GM18868 (cell line): Measurements from ENCODE around the gene CLIC4.
"Not testable (repeated sequence)": the region's sequence is repeated elsewhere in the genome, so short reads cannot be mapped to it uniquely, and the experiment has no call there.

Source experiments
- ATAC-seq: cut with Tn5 transposase; IDR thresholded peaks from one replicate; pipeline ENCODE4 v1.9.1; 2021; ENCODE audit warnings: mild to moderate bottlenecking, moderate library complexity; ENCODE audit not compliant: unreplicated experiment

Gene CLIC4

GRCh38 chr1:24744911-24745710 lies at the start of gene CLIC4:
TSS of gene CLIC4 (plus strand) at chr1:24745447. CDS start at chr1:24745554, 107 bp downstream.
- peak; percentile 71 for ATAC-seq

GRCh38 chr1:24696041-24696755 lies 49.0 kb upstream of the CLIC4 start:
- no peak for ATAC-seq

DNA sequence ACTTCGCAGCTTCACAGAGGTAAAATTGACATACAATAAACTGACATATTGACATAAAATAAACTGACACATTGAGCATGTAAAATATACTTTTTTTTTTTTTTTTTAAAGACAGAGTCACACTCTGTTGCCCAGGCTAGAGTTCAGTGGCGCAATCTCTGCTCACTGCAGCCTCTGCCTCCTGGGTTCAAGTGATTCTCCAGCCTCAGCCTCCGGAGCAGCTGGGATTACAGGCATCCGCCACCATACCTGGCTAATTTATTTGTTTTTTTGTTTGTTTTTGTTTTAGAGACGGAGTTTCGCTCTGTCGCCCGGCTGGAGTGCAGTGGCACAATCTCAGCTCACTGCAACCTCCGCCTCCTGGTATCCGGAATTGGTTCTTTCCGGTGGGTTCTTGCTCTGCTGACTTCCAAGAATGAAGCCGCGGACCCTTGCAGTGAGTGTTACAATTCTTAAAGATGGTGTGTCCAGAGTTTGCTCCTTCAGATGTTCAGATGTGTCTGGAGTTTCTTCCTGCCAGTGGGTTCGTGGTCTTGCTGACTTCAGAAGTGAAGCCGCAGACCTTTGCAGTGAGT lies 48.4 kb upstream of the CLIC4 start:
- ATAC-seq, result no peak

DNA sequence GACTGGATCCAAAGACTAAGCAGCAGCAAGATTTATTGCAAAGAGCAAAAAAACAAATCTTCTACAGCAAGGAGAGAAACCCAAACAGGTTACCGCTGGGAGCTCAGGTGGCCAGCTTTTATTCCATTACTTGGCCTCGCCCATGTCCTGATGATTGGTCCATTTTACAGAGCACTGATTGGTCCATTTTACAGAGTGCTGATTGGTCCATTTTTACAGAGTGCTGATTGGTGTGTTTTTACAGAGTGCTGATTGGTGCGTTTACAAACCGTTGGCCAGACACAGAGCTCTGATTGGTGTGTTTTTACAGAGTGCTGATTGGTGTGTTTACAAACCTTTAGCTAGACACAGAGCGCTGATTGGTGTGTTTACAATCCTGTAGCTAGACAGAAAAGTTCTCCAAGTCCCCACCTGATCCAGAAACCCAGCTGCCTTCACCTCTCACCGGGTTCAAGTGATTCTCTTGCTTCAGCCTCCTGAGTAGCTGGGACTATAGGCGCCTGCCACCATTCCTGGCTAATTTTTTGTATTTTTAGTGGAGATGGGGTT lies 47.7 kb upstream of the CLIC4 start:
- ATAC-seq, result not testable (repeated sequence)

DNA sequence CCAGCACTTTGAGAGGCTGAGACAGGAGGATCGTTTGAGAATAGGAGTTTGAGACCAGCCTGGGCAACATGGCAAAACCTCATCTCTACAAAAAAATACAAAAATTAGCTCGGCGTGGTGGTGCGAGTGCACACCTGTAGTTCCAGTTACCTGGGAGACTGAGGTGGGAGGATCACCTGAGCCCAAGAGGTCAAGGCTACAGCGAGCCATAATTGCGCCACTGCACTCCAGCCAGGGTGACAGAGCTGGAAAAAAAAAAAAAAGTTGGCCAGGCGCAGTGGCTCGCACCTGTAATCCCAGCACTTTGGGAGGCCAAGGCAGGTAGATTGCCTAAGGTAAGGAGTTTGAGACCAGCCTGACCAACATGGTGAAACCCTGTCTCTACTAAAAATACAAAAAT lies 46.9 kb upstream of the CLIC4 start:
- ATAC-seq, result not testable (repeated sequence)

- ATAC-seq, result no peak
Observed at GRCh38 chr1:24699628-24700027, 45.6 kb upstream of the CLIC4 start.

GRCh38 chr1:24702511-24703293 lies 42.5 kb upstream of the CLIC4 start:
- ATAC-seq, result no peak

DNA sequence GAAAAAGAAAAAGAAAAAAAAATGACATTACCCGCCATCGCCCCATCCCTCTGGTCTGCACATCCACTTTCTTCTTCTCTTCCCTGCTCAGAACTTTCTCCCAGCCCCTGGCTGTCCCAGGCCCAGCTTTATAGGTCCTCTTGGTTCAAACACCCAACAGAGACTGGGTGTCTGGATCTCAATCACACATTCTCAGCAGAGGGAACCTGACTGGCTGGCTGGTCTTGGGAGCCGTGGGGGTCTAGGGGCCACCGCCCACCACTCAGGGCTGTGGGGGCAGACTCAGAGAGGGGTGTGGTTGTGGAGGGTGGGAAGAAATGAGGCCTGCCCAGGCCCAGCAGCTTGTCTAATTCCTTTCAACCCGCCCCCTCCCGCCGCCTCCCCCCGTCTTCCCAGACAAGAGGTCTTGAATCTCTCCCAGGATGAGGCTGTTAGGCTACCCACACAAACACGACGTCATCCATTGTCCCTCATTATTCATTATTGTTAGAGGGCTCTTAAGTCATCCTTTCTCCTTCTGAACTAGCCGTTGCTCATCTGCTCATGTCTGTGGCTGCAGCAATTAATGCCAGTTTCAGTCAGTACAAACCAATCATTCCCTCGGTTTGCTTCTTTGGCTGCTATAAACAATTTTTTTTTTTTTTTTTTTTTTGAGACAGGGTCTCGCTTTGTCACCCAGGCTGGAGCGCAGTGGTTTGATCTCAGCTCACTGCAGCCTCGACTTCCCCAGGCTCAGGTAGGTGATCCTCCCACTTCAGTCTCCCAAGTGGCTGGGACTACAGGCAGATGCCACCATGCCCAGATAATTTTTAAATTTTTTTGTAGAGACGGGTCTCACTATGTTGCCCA lies 40.6 kb upstream of the CLIC4 start:
- ATAC-seq, result no peak

GRCh38 chr1:24705260-24706073 lies 39.8 kb upstream of the CLIC4 start:
- peak; percentile 80 for ATAC-seq

DNA sequence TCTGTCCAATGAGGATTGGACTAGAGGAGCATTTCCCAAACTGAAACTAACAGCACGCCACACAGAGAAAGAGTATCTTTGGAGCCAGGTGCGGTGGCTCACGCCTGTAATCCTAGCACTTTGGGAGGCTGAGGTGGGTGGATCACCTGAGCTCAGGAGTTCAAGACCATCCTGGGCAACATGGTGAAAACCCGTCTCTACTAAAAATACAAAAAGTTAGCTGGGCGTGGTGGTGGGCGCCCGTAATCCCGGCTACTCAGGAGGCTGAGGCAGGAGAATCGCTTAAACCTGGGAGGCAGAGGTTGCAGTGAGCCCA lies 39.2 kb upstream of the CLIC4 start:
- ATAC-seq, result not testable (repeated sequence)

DNA sequence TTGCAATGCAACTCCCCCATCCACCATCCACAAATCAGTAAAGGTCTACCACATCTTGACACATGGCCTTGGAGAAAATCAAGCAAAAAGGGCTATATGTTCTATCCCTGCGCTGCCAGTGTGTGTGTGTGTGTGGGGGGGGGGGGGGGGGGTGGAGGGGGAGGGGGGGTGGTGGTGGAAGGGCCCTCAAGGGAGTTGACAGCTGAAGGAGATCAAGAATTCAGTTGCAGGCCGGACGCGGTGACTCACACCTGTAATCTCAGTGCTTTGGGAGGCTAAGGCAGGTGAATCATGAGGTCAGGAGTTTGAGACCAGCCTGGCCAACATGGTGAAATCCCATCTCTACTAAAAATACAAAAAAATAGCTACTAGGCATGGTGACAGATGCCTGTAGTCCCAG lies 37.6 kb upstream of the CLIC4 start:
- no peak for ATAC-seq

- no peak for ATAC-seq
Observed at GRCh38 chr1:24708938-24709337, 36.3 kb upstream of the CLIC4 start.

DNA sequence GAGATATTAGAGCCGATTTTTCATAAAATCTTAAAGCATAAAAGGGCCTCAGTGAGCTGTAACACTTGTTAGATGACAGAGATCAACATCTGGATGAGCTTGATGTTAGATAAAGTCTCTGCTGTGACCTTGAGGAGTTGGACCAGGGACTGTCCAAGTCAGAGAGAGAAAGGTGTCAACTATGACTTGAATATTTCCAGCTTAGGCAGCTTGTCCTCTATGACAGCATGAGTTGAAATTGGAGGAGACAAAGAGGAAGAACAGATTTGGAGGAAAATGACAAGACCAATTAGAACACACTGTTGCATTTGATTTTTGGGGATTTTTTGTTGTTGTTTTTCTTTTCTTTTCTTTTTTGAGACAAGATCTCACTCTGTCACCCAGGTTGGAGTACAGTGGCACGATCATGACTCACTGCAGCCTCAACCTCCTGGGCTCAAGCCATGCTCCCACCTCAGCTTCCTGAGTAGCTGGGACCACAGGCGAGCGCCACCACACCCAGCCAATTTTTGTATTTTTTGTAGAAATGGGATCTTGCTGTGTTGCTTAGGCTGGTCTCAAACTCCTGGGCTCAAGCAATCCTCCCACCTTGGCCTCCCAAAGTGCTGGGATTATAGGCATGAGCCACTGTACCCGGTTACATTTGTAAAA lies 35.3 kb upstream of the CLIC4 start:
- no peak for ATAC-seq

GRCh38 chr1:24711329-24711728 lies 33.9 kb upstream of the CLIC4 start:
- no peak for ATAC-seq

DNA sequence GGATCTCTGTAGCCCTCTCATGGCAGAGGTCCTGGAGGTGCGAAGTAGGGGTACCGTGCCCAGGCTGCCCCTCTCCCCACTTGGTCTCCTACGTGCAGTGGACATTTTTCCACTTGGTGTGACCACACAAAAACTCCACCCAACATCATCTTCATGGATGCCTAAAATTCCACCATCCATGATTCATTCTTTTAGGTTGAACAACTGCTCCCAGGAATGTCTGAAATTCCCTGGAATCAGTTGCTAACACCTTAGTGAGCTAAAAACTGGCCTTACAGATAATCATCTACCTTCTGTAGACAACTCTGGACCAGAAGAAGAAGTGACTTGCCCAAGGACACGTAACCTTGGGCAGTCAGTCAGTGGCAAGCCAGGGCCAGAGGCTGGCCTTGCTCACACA lies 32.1 kb upstream of the CLIC4 start:
- no peak for ATAC-seq

GRCh38 chr1:24713736-24714135 lies 31.5 kb upstream of the CLIC4 start:
- no peak for ATAC-seq

DNA sequence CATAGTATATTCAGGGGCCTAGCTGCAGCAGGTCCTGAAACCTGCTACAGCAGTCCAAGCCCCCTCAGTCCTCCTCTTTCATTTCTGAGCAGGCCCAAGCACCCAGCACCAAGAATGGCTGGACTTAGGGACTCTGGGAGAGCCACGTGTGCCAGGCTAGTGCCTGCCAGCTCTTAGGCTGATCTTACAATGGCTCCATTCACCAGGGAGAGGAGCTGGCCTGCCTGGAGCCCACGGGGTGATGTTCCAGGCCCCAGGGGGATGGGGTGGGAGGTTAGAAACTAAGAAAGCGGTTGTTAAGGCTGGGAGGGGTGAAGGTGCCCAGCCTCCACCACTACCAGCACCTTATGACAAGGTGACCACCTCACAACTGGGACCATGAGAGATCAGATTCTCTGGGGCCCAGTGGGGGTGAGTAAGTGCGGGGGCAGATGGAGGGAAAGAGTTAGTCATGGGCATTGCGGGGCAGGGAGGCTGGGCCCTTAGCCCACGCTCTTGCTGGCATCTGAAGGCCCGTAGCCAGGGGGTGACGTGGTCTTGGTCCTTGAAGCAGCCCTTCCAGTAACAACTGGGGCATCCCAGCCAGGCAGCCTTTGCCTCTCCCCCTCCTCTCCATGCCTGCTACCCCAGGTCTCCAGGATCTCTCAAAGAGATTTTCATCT lies 30.3 kb upstream of the CLIC4 start:
- no peak for ATAC-seq

GRCh38 chr1:24715658-24716057 lies 29.6 kb upstream of the CLIC4 start:
- no peak for ATAC-seq
